HepG2 (cell line): Measurements from ENCODE around the gene RBM47. TPM values are rescaled to one million over a fixed set of nuclear protein-coding genes. Genes with fewer than 3 reads are reported as not detected.

Experiments
- ATAC-seq: fragments of 200-7000 bp; cut with Tn5 transposase; 3 replicates; pipeline ENCODE4 v1.9.1; 2020; ENCODE audit warnings: mild to moderate bottlenecking, moderate library complexity
- BruUV-seq: library from RNA; stranded (reverse); fragments of 400-500 nt; replicated peaks from 2 replicates; lab custom pipeline; 2021; lab: Mats Ljungman, UMichigan
- CTCF ChIA-PET: fragments of 300-600 bp; formaldehyde crosslinking; extraction: SDS; loops from one replicate; lab custom pipeline; 2021; ENCODE audit warnings: low total read pairs, inconsistent platforms, low intra/inter-chr PET ratio; lab: Yijun Ruan, JAX
- POLR2A ChIA-PET: fragments of 350-600 bp; sonication (Branson Sonifier 250); formaldehyde crosslinking; loops from one replicate; lab custom pipeline; 2020; ENCODE audit warnings: antibody characterized with exemption, inconsistent platforms; lab: Yijun Ruan, JAX
- DNase-seq: peaks from one replicate; pipeline ENCODE4 v3.0.0-alpha.2; 2015; ENCODE audit warnings: low spot score
- FAIRE-seq: peaks from 3 replicates; lab custom pipeline; 2011; peaks lifted over from hg19 to GRCh38; lab: Jason Lieb, UNC
- H2AFZ ChIP-seq: one replicate; pipeline ENCODE4 v1.6.1; 2011; ENCODE audit warnings: low read length, inconsistent platforms
- H3K27ac ChIP-seq: fragments of 300-600 bp; 3 replicates; pipeline ENCODE4 v1.8.0; 2011; ENCODE audit warnings: mixed run types, mild to moderate bottlenecking, mixed read lengths, low read length, inconsistent platforms; ENCODE audit not compliant: insufficient read depth; ENCODE audit errors: extremely low read length
- H3K27me3 ChIP-seq, 2 experiments: fragments of 200-600 bp in 1 of 2; 2 replicates in 1 of 2; 3 replicates in 1 of 2; pipeline versions ENCODE4 v1.6.0 to v1.8.0; 2011; ENCODE audit warnings: low read length in 2 of 2, mild to moderate bottlenecking in 2 of 2, moderate library complexity in 2 of 2, inconsistent platforms in 1 of 2; ENCODE audit not compliant: insufficient read depth in 2 of 2, control insufficient read depth in 1 of 2
- H3K36me3 ChIP-seq, 2 experiments: fragments of 200-600 bp in 1 of 2; replicated peaks in 1 of 2; 2 replicates in 1 of 2; 3 replicates in 1 of 2; pipeline versions ENCODE4 v1.5.1 to v1.8.0; 2011; ENCODE audit warnings: low read length in 2 of 2, inconsistent platforms in 1 of 2; ENCODE audit not compliant: insufficient read depth in 2 of 2, control insufficient read depth in 1 of 2
- H3K4me1 ChIP-seq: 2 replicates; pipeline ENCODE4 v1.5.1; 2012; ENCODE audit warnings: low read length, inconsistent platforms; ENCODE audit not compliant: insufficient read depth
- H3K4me2 ChIP-seq: 2 replicates; pipeline ENCODE4 v1.6.0; 2011; ENCODE audit warnings: low read depth, low read length, inconsistent platforms
- H3K4me3 ChIP-seq, 3 experiments: fragments of 200-600 bp in 1 of 3; sonication (generic), shearing (Covaris generic) in 1 of 3; replicated peaks in 1 of 3; 2 replicates each; pipeline ENCODE4 v1.5.1; 2011 to 2016; ENCODE audit warnings: low read length in 3 of 3, inconsistent platforms in 2 of 3, low read depth in 2 of 3, mild to moderate bottlenecking in 2 of 3, control low read depth in 1 of 3, mixed read lengths in 1 of 3; ENCODE audit not compliant: insufficient read depth in 1 of 3
- H3K79me2 ChIP-seq: one replicate; pipeline ENCODE4 v1.6.1; 2011; ENCODE audit warnings: low read length, inconsistent platforms; ENCODE audit not compliant: insufficient read depth
- H3K9ac ChIP-seq: 2 replicates; pipeline ENCODE4 v1.6.0; 2011; ENCODE audit warnings: mild to moderate bottlenecking, low read depth, low read length, inconsistent platforms; ENCODE audit not compliant: insufficient read depth
- H3K9me3 ChIP-seq: 2 replicates; pipeline ENCODE4 v1.5.1; 2012; ENCODE audit warnings: mild to moderate bottlenecking, low read length
- H4K20me1 ChIP-seq: 2 replicates; pipeline ENCODE4 v1.6.0; 2011; ENCODE audit warnings: inconsistent platforms, mild to moderate bottlenecking, low read length, moderate library complexity; ENCODE audit not compliant: insufficient read depth
- CREM ChIP-seq, 2 experiments: sonication (generic) in 1 of 2; formaldehyde crosslinking in 1 of 2; IDR thresholded peaks; 2 replicates each; pipeline versions ENCODE4 v1.4.0 to v1.6.1; 2016 to 2020; ENCODE audit warnings: antibody characterized with exemption in 1 of 2, mild to moderate bottlenecking in 1 of 2, missing genetic modification reagents in 1 of 2
- GPBP1L1 ChIP-seq: sonication (generic); formaldehyde crosslinking; IDR thresholded peaks from 2 replicates; pipeline ENCODE4 v1.5.0; 2020; ENCODE audit warnings: mild to moderate bottlenecking, missing genetic modification reagents
- MNT ChIP-seq: fragments of 450-650 bp; IDR thresholded peaks from 2 replicates; pipeline ENCODE4 v1.6.1; 2016
- NAIF1 ChIP-seq: sonication (generic); formaldehyde crosslinking; IDR thresholded peaks from 2 replicates; pipeline ENCODE4 v1.5.0; 2020; ENCODE audit warnings: mild to moderate bottlenecking, missing genetic modification reagents, borderline replicate concordance
- NCOA1 ChIP-seq: sonication (generic); formaldehyde crosslinking; IDR thresholded peaks from 2 replicates; pipeline ENCODE4 v1.9.0; 2021; ENCODE audit warnings: missing genetic modification reagents
- NFKBIZ ChIP-seq: IDR thresholded peaks from 2 replicates; pipeline ENCODE4 v1.6.1; 2018; ENCODE audit warnings: missing genetic modification reagents, missing compliant biosample characterization
- NKX3-1 ChIP-seq: sonication (generic); formaldehyde crosslinking; IDR thresholded peaks from 2 replicates; pipeline ENCODE4 v1.5.0; 2020; ENCODE audit warnings: missing genetic modification reagents
- NR2F1 ChIP-seq, 2 experiments: fragments of 450-650 bp in 1 of 2; formaldehyde crosslinking in 1 of 2; IDR thresholded peaks; 2 replicates each; pipeline versions ENCODE4 v1.5.0 to v1.6.1; 2016 to 2020; ENCODE audit warnings: mild to moderate bottlenecking in 1 of 2, missing compliant biosample characterization in 1 of 2, missing genetic modification reagents in 1 of 2, moderate library complexity in 1 of 2
- RAD21 ChIP-seq: fragments of 450-650 bp; formaldehyde crosslinking; IDR thresholded peaks from 2 replicates; pipeline ENCODE4 v1.5.0; 2020; ENCODE audit warnings: mild to moderate bottlenecking
- RXRA ChIP-seq: sonication (generic); formaldehyde crosslinking; IDR thresholded peaks from 2 replicates; pipeline ENCODE4 v1.5.1; 2020; ENCODE audit warnings: missing genetic modification reagents
- SRSF9 ChIP-seq: fragments of 200-400 bp; formaldehyde crosslinking; IDR thresholded peaks from 2 replicates; pipeline ENCODE4 v1.6.1; 2018; ENCODE audit warnings: borderline replicate concordance, mild to moderate bottlenecking, low read depth, low read length; ENCODE audit not compliant: insufficient read depth, poor library complexity, severe bottlenecking
- TCF12 ChIP-seq, 2 experiments: fragments of 450-650 bp in 1 of 2; sonication (generic) in 1 of 2; formaldehyde crosslinking in 1 of 2; IDR thresholded peaks; 2 replicates each; pipeline versions ENCODE4 v1.6.1 to v1.8.0; 2017 to 2022; ENCODE audit warnings: antibody characterized with exemption in 1 of 2, mild to moderate bottlenecking in 1 of 2, missing genetic modification reagents in 1 of 2, moderate library complexity in 1 of 2
- ZBTB2 ChIP-seq: sonication (generic); formaldehyde crosslinking; IDR thresholded peaks from 2 replicates; pipeline ENCODE4 v1.8.0; 2022; ENCODE audit warnings: low read depth, missing genetic modification reagents
- ZFP91 ChIP-seq: sonication (generic); formaldehyde crosslinking; IDR thresholded peaks from 2 replicates; pipeline ENCODE4 v1.9.0; 2022; ENCODE audit warnings: missing genetic modification reagents, mild to moderate bottlenecking, borderline replicate concordance
- ZNF160 ChIP-seq: sonication (generic); formaldehyde crosslinking; IDR thresholded peaks from 2 replicates; pipeline ENCODE4 v1.8.0; 2022; ENCODE audit warnings: mild to moderate bottlenecking, inconsistent platforms, missing genetic modification reagents
- ZNF616 ChIP-seq: sonication (generic); formaldehyde crosslinking; IDR thresholded peaks from 2 replicates; pipeline ENCODE4 v1.5.0; 2020; ENCODE audit warnings: low read depth, mild to moderate bottlenecking, missing genetic modification reagents
- in situ Hi-C: cut with HindIII; loops from 2 replicates; pipeline ENCODE4 v1.10.0; 2017; ENCODE audit warnings: low pct_unique_long_range_greater_than_20kb; ENCODE audit not compliant: extremely low pct_ligation_motif_present
- intact Hi-C: fragments of 100-400 bp; cut with micrococcal nuclease; formaldehyde crosslinking; loops from one replicate; pipeline ENCODE4 v1.10.0; 2022; ENCODE audit not compliant: unreplicated experiment
- polyA plus RNA-seq, 8 experiments: library from polyadenylated mRNA; depleted of rRNA in 3 of 8; stranded (reverse) in 7 of 8; unstranded in 1 of 8; fragments of >200 nt; fragmentation: Illumina TruSeq in 4 of 8; extraction: Trizol in 4 of 8; gene quantifications; 2 replicates each; pipeline versions ENCODE4 v1.2.1 to v1.2.3, GENCODE V29; 2011 to 2016; ENCODE audit warnings: low read depth in 4 of 8, missing spikeins in 1 of 8, mixed read lengths in 1 of 8; ENCODE audit not compliant: insufficient read depth in 1 of 8
- total RNA-seq, 5 experiments: library from RNA; depleted of rRNA; stranded (reverse); fragments of >200 nt; fragmentation: Illumina TruSeq; extraction: Trizol; gene quantifications; 2 replicates each; pipeline ENCODE4 v1.2.3, GENCODE V29; 2016; ENCODE audit warnings: low read depth in 1 of 5

Gene RBM47
- total and polyA plus RNA-seq, 2 of the 13 experiments (the other 11 are each of a cell fraction or from before 2014, with no cell fraction given) = 1.2 to 2.5 TPM

- TF ChIP-seq ZFP91 (CRISPR knock-in tag) = no peak
- no peak for TF ChIP-seq TCF12 (IDR thresholded peaks at IDR 0.05)
- no peak for TF ChIP-seq TCF12 (CRISPR knock-in tag; IDR thresholded peaks at IDR 0.05)
- no peak for TF ChIP-seq ZBTB2
- no peak for TF ChIP-seq CREM (IDR thresholded peaks at IDR 0.05)
- no peak for TF ChIP-seq CREM (CRISPR knock-in tag; IDR thresholded peaks at IDR 0.05)
- no peak for TF ChIP-seq RXRA
Measured at GRCh38 chr4:40572692-40573310, 56.9 kb downstream of the RBM47 start (continued).

- TF ChIP-seq ZNF616 = no peak
- TF ChIP-seq NKX3-1 (CRISPR knock-in tag) = no peak
- TF ChIP-seq NFKBIZ (CRISPR knock-in tag) = no peak
- no peak for TF ChIP-seq ZNF160
- no peak for TF ChIP-seq SRSF9
- no peak for TF ChIP-seq NAIF1 (CRISPR knock-in tag)
- no peak for TF ChIP-seq RAD21 (CRISPR knock-in tag)
- no peak for TF ChIP-seq MNT
- TF ChIP-seq NCOA1 = no peak
- TF ChIP-seq NR2F1 (CRISPR knock-in tag; IDR thresholded peaks at IDR 0.05) = no peak
- TF ChIP-seq GPBP1L1 (CRISPR knock-in tag) = no peak
- Histone ChIP-seq H3K79me2 (no peaks in the 10 kb centered on the region), H2AFZ (no peak overlapping the region), H3K4me2 (no peak overlapping the region), H3K36me3 (no peaks in the 10 kb centered on the region), H3K4me3 (no peak overlapping the region), H3K27ac (no peak overlapping the region), H3K4me1 (peaks cover 6% of the 10 kb centered on the region), H4K20me1 (no peaks in the 10 kb centered on the region), H3K9me3 (no peaks in the 10 kb centered on the region), H3K27me3 (no peaks in the 10 kb centered on the region), H3K9ac (no peak overlapping the region)
- no peak for FAIRE-seq
- no peak for DNase-seq
- BruUV-seq = no TSS peak
- intact Hi-C loops (no loop called here), in situ Hi-C loops (no loop called here)
- ChIA-PET CTCF (no interaction called here), POLR2A (no interaction called here)
- ATAC-seq = no peak
Measured at GRCh38 chr4:40571208-40571607, 58.5 kb downstream of the RBM47 start.
